MM.1S (cell line): ENCODE data around the gene GPR83.

ENCODE experiments used
- DNase-seq: peaks from one replicate; pipeline ENCODE4 v3.0.0-alpha.2; 2015
- H2AFZ ChIP-seq: fragments of 300-600 bp; sonication (generic); 2 replicates; pipeline ENCODE4 v1.6.0; 2016; ENCODE audit warnings: antibody characterized with exemption, low read length
- H3F3A ChIP-seq: fragments of 300-600 bp; sonication (generic); 2 replicates; pipeline ENCODE4 v1.6.1; 2016; ENCODE audit warnings: mild to moderate bottlenecking, antibody characterized with exemption, low read length, moderate library complexity, mixed read lengths; ENCODE audit not compliant: insufficient read depth
- H3K27ac ChIP-seq: fragments of 300-600 bp; sonication (generic); 2 replicates; pipeline ENCODE4 v1.5.1; 2016; ENCODE audit warnings: mild to moderate bottlenecking, low read length
- H3K27me3 ChIP-seq: fragments of 300-600 bp; sonication (generic); replicated peaks from 2 replicates; pipeline ENCODE4 v1.6.0; 2016; ENCODE audit warnings: low read length; ENCODE audit not compliant: insufficient read depth
- H3K36me3 ChIP-seq: fragments of 300-600 bp; sonication (generic); replicated peaks from 2 replicates; pipeline ENCODE4 v1.6.1; 2016; ENCODE audit warnings: mild to moderate bottlenecking, low read length, mixed read lengths; ENCODE audit not compliant: insufficient read depth
- H3K4me1 ChIP-seq: fragments of 300-600 bp; sonication (generic); 2 replicates; pipeline ENCODE4 v1.6.1; 2016; ENCODE audit warnings: low read length, mixed read lengths
- H3K4me2 ChIP-seq: fragments of 300-600 bp; sonication (generic); 2 replicates; pipeline ENCODE4 v1.6.0; 2016; ENCODE audit warnings: low read depth, low read length
- H3K4me3 ChIP-seq: fragments of 300-600 bp; sonication (generic); 2 replicates; pipeline ENCODE4 v1.5.1; 2016; ENCODE audit warnings: low read length, mixed read lengths
- H3K79me2 ChIP-seq: fragments of 300-600 bp; sonication (generic); 2 replicates; pipeline ENCODE4 v1.6.1; 2016; ENCODE audit warnings: mixed run types, low read length, mixed read lengths
- H3K9ac ChIP-seq: fragments of 300-600 bp; sonication (generic); 2 replicates; pipeline ENCODE4 v1.6.1; 2016; ENCODE audit warnings: low read length, mixed read lengths
- H3K9me2 ChIP-seq: fragments of 300-600 bp; sonication (generic); replicated peaks from 2 replicates; pipeline ENCODE4 v1.6.1; 2016; ENCODE audit warnings: mild to moderate bottlenecking, low read length, mixed read lengths; ENCODE audit not compliant: insufficient read depth
- H3K9me3 ChIP-seq: fragments of 300-600 bp; sonication (generic); replicated peaks from 2 replicates; pipeline ENCODE4 v1.6.1; 2016; ENCODE audit warnings: mild to moderate bottlenecking, low read length, mixed read lengths; ENCODE audit not compliant: insufficient read depth
- H4K20me1 ChIP-seq: fragments of 300-600 bp; sonication (generic); 2 replicates; pipeline ENCODE4 v1.6.1; 2016; ENCODE audit warnings: mild to moderate bottlenecking, low read length, moderate library complexity, mixed read lengths; ENCODE audit not compliant: insufficient read depth
- CTCF ChIP-seq: fragments of 300-600 bp; sonication (generic); IDR thresholded peaks from 2 replicates; pipeline ENCODE4 v1.5.1; 2016; ENCODE audit warnings: antibody characterized with exemption, low read length, mixed read lengths
- EZH2 ChIP-seq: fragments of 300-600 bp; sonication (generic); optimal IDR thresholded peaks from 2 replicates; pipeline ENCODE3; 2017; ENCODE audit warnings: low read depth, mild to moderate bottlenecking, antibody characterized with exemption, low read length, mixed read lengths
- EZH2phosphoT487 ChIP-seq: fragments of 300-600 bp; sonication (generic); IDR thresholded peaks from 2 replicates; pipeline ENCODE4 v1.6.1; 2018; ENCODE audit warnings: antibody characterized with exemption, low read length

The GPR83 gene

GRCh38 chr11:94418123-94418765 lies 17.0 kb upstream of the GPR83 start:
- Histone ChIP-seq H3K4me2 (no peak overlapping the region), H3K9me2 (no peaks in the 10 kb centered on the region), H2AFZ (no peak overlapping the region), H4K20me1 (no peaks in the 10 kb centered on the region), H3K4me1 (no peaks in the 10 kb centered on the region), H3K9me3 (no peaks in the 10 kb centered on the region), H3K36me3 (no peaks in the 10 kb centered on the region), H3K4me3 (no peak overlapping the region), H3K27me3 (no peaks in the 10 kb centered on the region), H3K27ac (no peak overlapping the region), H3K79me2 (no peaks in the 10 kb centered on the region), H3F3A (no peaks in the 10 kb centered on the region), H3K9ac (no peak overlapping the region)
- DNase-seq = no peak
- TF ChIP-seq CTCF = no peak
- TF ChIP-seq EZH2 = no peak
- no peak for TF ChIP-seq EZH2phosphoT487

- peak; percentile 9 for DNase-seq
- Histone ChIP-seq H3K79me2 (no peaks in the 10 kb centered on the region), H2AFZ (no peak overlapping the region), H4K20me1 (no peaks in the 10 kb centered on the region), H3K4me3 (no peak overlapping the region), H3K9ac (no peak overlapping the region), H3K27me3 (no peaks in the 10 kb centered on the region), H3K4me2 (no peak overlapping the region), H3K9me2 (no peaks in the 10 kb centered on the region), H3K9me3 (no peaks in the 10 kb centered on the region), H3K36me3 (no peaks in the 10 kb centered on the region), H3F3A (no peaks in the 10 kb centered on the region), H3K27ac (no peak overlapping the region), H3K4me1 (no peaks in the 10 kb centered on the region)
- TF ChIP-seq CTCF = peak; percentile 42
- TF ChIP-seq EZH2 = no peak
- TF ChIP-seq EZH2phosphoT487 = no peak
Measured at GRCh38 chr11:94417386-94417987, 16.3 kb upstream of the GPR83 start.

GRCh38 chr11:94405062-94405833 lies 4.0 kb upstream of the GPR83 start:
- no peaks in the 10 kb centered on the region for H3K4me1 ChIP-seq
- H3K9me2 ChIP-seq = no peaks in the 10 kb centered on the region
- no peaks in the 10 kb centered on the region for H3K79me2 ChIP-seq
- H3K27ac ChIP-seq = no peak overlapping the region
- H2AFZ ChIP-seq = no peak overlapping the region
- no peak overlapping the region for H3K4me3 ChIP-seq
- no peak for TF ChIP-seq EZH2phosphoT487
- no peak for TF ChIP-seq CTCF
- TF ChIP-seq EZH2 = no peak
- H3K9ac ChIP-seq = no peak overlapping the region
- H3K4me2 ChIP-seq = no peak overlapping the region
- no peaks in the 10 kb centered on the region for H3K36me3 ChIP-seq
- H4K20me1 ChIP-seq = no peaks in the 10 kb centered on the region
- no peaks in the 10 kb centered on the region for H3F3A ChIP-seq
- H3K27me3 ChIP-seq = no peaks in the 10 kb centered on the region
- no peak for DNase-seq
- H3K9me3 ChIP-seq = no peaks in the 10 kb centered on the region
